H1 (cell line): ENCODE data around the gene PNMA6E. TPM values are rescaled to one million over a fixed set of nuclear protein-coding genes. Genes with fewer than 3 reads are reported as not detected.

ENCODE experiments used
- CTCF ChIA-PET: fragments of 300-600 bp; sonication (Branson Sonifier 250); formaldehyde crosslinking; loops from one replicate; lab custom pipeline; 2021; ENCODE audit not compliant: partially characterized antibody; lab: Charles Lee
- POLR2A ChIA-PET: fragments of 300-600 bp; sonication (Branson Sonifier 250); formaldehyde crosslinking; loops from one replicate; lab custom pipeline; 2021; ENCODE audit warnings: inconsistent platforms; ENCODE audit not compliant: partially characterized antibody; lab: Charles Lee
- DNase-seq, 2 experiments: peaks; one replicate each; pipeline versions ENCODE4 v3.0.0 to v3.0.0-alpha.2; 2010 to 2022; ENCODE audit warnings: low spot score in 2 of 2, low read depth in 1 of 2, mixed read lengths in 1 of 2
- FAIRE-seq: peaks from 2 replicates; lab custom pipeline; 2011; peaks lifted over from hg19 to GRCh38; lab: Jason Lieb, UNC
- H2AFZ ChIP-seq: 2 replicates; pipeline ENCODE4 v1.8.1; 2012; ENCODE audit warnings: low read length, inconsistent platforms
- H2AK5ac ChIP-seq: 2 replicates; pipeline ENCODE4 v1.6.1; 2013; ENCODE audit warnings: low read depth, low read length
- H2BK120ac ChIP-seq: replicated peaks from 2 replicates; pipeline ENCODE3; 2013; ENCODE audit warnings: low read depth, low read length, inconsistent platforms
- H2BK12ac ChIP-seq: 2 replicates; pipeline ENCODE4 v1.6.1; 2013; ENCODE audit warnings: low read depth, low read length
- H2BK15ac ChIP-seq: 2 replicates; pipeline ENCODE4 v1.6.1; 2013; ENCODE audit warnings: low read length
- H2BK20ac ChIP-seq: 2 replicates; pipeline ENCODE4 v1.6.1; 2013; ENCODE audit warnings: low read length
- H2BK5ac ChIP-seq: 2 replicates; pipeline ENCODE4 v1.6.1; 2013; ENCODE audit warnings: low read depth, low read length
- H3K14ac ChIP-seq: 2 replicates; pipeline ENCODE4 v1.6.1; 2013; ENCODE audit warnings: inconsistent platforms; ENCODE audit not compliant: insufficient read length
- H3K18ac ChIP-seq: 2 replicates; pipeline ENCODE4 v1.6.1; 2013; ENCODE audit warnings: low read length; ENCODE audit errors: extremely low read depth
- H3K23ac ChIP-seq: 2 replicates; pipeline ENCODE4 v1.6.1; 2013; ENCODE audit warnings: inconsistent platforms; ENCODE audit not compliant: insufficient read length
- H3K23me2 ChIP-seq: 2 replicates; pipeline ENCODE4 v1.6.1; 2013; ENCODE audit warnings: low read depth, low read length
- H3K27ac ChIP-seq: 2 replicates; pipeline ENCODE4 v1.6.1; 2011; ENCODE audit warnings: low read depth, low read length, inconsistent platforms
- H3K27me3 ChIP-seq, 4 experiments: replicated peaks in 1 of 4; 1 replicate in 1 of 4; 2 replicates in 3 of 4; pipeline versions ENCODE4 v1.6.1 to v1.8.1; 2011 to 2013; ENCODE audit warnings: low read length in 3 of 4, mild to moderate bottlenecking in 3 of 4, inconsistent platforms in 2 of 4, mixed read lengths in 2 of 4, moderate library complexity in 1 of 4; ENCODE audit not compliant: control insufficient read depth in 3 of 4, insufficient read depth in 3 of 4; ENCODE audit errors: extremely low read depth in 1 of 4
- H3K36me3 ChIP-seq, 4 experiments: 2 replicates each; pipeline versions ENCODE4 v1.6.1 to v1.8.1; 2011 to 2013; ENCODE audit warnings: mild to moderate bottlenecking in 4 of 4, low read length in 3 of 4, moderate library complexity in 2 of 4, control low read depth in 1 of 4, inconsistent platforms in 1 of 4; ENCODE audit not compliant: insufficient read depth in 4 of 4, control insufficient read depth in 2 of 4
- H3K4ac ChIP-seq: replicated peaks from 2 replicates; pipeline ENCODE3; 2013; ENCODE audit warnings: low read length, low read depth, mixed read lengths, inconsistent platforms; ENCODE audit not compliant: insufficient read length
- H3K4me1 ChIP-seq, 4 experiments: replicated peaks in 1 of 4; 1 replicate in 1 of 4; 2 replicates in 3 of 4; pipeline versions ENCODE4 v1.6.1 to v1.8.1; 2011 to 2013; ENCODE audit warnings: low read length in 3 of 4, inconsistent platforms in 2 of 4, mixed read lengths in 1 of 4; ENCODE audit not compliant: insufficient read depth in 4 of 4, control insufficient read depth in 3 of 4
- H3K4me2 ChIP-seq, 2 experiments: 2 replicates each; pipeline versions ENCODE4 v1.6.1 to v1.8.1; 2011 to 2013; ENCODE audit warnings: low read depth in 2 of 2, low read length in 2 of 2, control low read depth in 1 of 2, inconsistent platforms in 1 of 2, mild to moderate bottlenecking in 1 of 2; ENCODE audit not compliant: insufficient read depth in 1 of 2
- H3K4me3 ChIP-seq, 4 experiments: fragments of 200-600, 300-600 bp in 1 of 4; sonication (generic), shearing (Covaris generic), sonication (Bioruptor Twin) in 1 of 4; 2 replicates each; pipeline versions ENCODE4 v1.5.1 to v1.8.1; 2011 to 2016; ENCODE audit warnings: low read length in 4 of 4, low read depth in 3 of 4, control low read depth in 2 of 4, inconsistent platforms in 2 of 4, mild to moderate bottlenecking in 2 of 4, mixed read lengths in 1 of 4, moderate library complexity in 1 of 4; ENCODE audit not compliant: insufficient read depth in 2 of 4; ENCODE audit errors: extremely low read depth in 1 of 4
- H3K56ac ChIP-seq: replicated peaks from 2 replicates; pipeline ENCODE3; 2013; ENCODE audit warnings: low read depth, mild to moderate bottlenecking, mixed read lengths, low read length, inconsistent platforms; ENCODE audit not compliant: insufficient read length
- H3K79me1 ChIP-seq: 2 replicates; pipeline ENCODE4 v1.6.1; 2013; ENCODE audit warnings: low read depth, low read length, control low read depth
- H3K79me2 ChIP-seq, 2 experiments: 2 replicates each; pipeline versions ENCODE4 v1.6.1 to v1.8.1; 2012 to 2013; ENCODE audit warnings: low read length in 2 of 2, mild to moderate bottlenecking in 2 of 2, inconsistent platforms in 1 of 2; ENCODE audit not compliant: insufficient read depth in 2 of 2, control insufficient read depth in 1 of 2
- H3K9ac ChIP-seq, 4 experiments: replicated peaks in 1 of 4; 1 replicate in 1 of 4; 2 replicates in 3 of 4; pipeline versions ENCODE4 v1.6.1 to v1.8.1; 2011 to 2013; ENCODE audit warnings: low read depth in 3 of 4, low read length in 3 of 4, control low read depth in 2 of 4, mild to moderate bottlenecking in 2 of 4, moderate library complexity in 2 of 4, inconsistent platforms in 1 of 4; ENCODE audit errors: extremely low read depth in 1 of 4
- H3K9me3 ChIP-seq, 2 experiments: 2 replicates each; pipeline versions ENCODE4 v1.6.1 to v1.8.1; 2012 to 2013; ENCODE audit warnings: mild to moderate bottlenecking in 2 of 2, moderate library complexity in 2 of 2, control low read depth in 1 of 2, inconsistent platforms in 1 of 2, low read depth in 1 of 2, low read length in 1 of 2, mixed read lengths in 1 of 2; ENCODE audit not compliant: insufficient read depth in 2 of 2
- H4K20me1 ChIP-seq, 2 experiments: replicated peaks in 1 of 2; 2 replicates each; pipeline versions ENCODE3 to v1.8.1; 2011 to 2013; ENCODE audit warnings: inconsistent platforms in 2 of 2, low read length in 2 of 2, mild to moderate bottlenecking in 1 of 2; ENCODE audit not compliant: insufficient read depth in 2 of 2, control insufficient read depth in 1 of 2
- H4K5ac ChIP-seq: 2 replicates; pipeline ENCODE4 v1.6.1; 2013; ENCODE audit warnings: low read length, low read depth, mixed read lengths, inconsistent platforms; ENCODE audit not compliant: insufficient read length
- H4K8ac ChIP-seq: 2 replicates; pipeline ENCODE4 v1.8.0; 2013; ENCODE audit warnings: mild to moderate bottlenecking, moderate library complexity, low read length, inconsistent platforms; ENCODE audit not compliant: insufficient read depth; ENCODE audit errors: extremely low read depth
- H4K91ac ChIP-seq: replicated peaks from 2 replicates; pipeline ENCODE3; 2013; ENCODE audit warnings: low read length, mixed read lengths, inconsistent platforms; ENCODE audit not compliant: insufficient read length
- ATF3 ChIP-seq: IDR thresholded peaks from 2 replicates; pipeline ENCODE4 v1.6.1; 2011; ENCODE audit warnings: low read depth, mild to moderate bottlenecking, low read length; ENCODE audit not compliant: insufficient read depth
- RNF2 ChIP-seq: fragments of 200-900, 300-1000 bp; sonication (generic); IDR thresholded peaks from 2 replicates; pipeline ENCODE4 v1.7.1; 2016; ENCODE audit warnings: borderline replicate concordance, low read depth, mild to moderate bottlenecking, antibody characterized with exemption, low read length; ENCODE audit not compliant: poor library complexity, severe bottlenecking; ENCODE audit errors: missing control alignments
- WGBS, 2 experiments: shearing (Covaris generic) in 1 of 2; methylation state at CpG; one replicate each; pipeline versions ENCODE4 v1.1.6 to v1.1.7; 2013 to 2015; ENCODE audit warnings: low lambda C conversion rate in 2 of 2, mixed read lengths in 2 of 2, inconsistent platforms in 1 of 2, low coverage in 1 of 2, missing lambda C conversion rate in 1 of 2; ENCODE audit not compliant: insufficient replicate concordance in 2 of 2, insufficient coverage in 1 of 2, insufficient read length in 1 of 2; ENCODE audit errors: extremely low coverage in 1 of 2, missing lambda C conversion rate in 1 of 2; 5-methylcytosine and 5-hydroxymethylcytosine counted together
- polyA plus RNA-seq, 7 experiments: library from polyadenylated mRNA; depleted of rRNA in 3 of 7; stranded (reverse) in 5 of 7; unstranded in 2 of 7; fragments of >200 nt in 5 of 7; fragments of 200-250 nt in 2 of 7; gene quantifications; 1 replicate in 5 of 7; 2 replicates in 1 of 7; 4 replicates in 1 of 7; pipeline versions ENCODE4 v1.2.1 to v1.2.3, GENCODE V29; 2011 to 2013; ENCODE audit warnings: missing spikeins in 2 of 7, mixed read lengths in 2 of 7
- total RNA-seq: library from RNA; stranded (reverse); fragmentation: NEBNext Ultra II Directional; extraction: Animal tissue kit (Norgen Biotek cat#: 25700); gene quantifications from 2 replicates; pipeline ENCODE4 v1.2.1, GENCODE V29; 2021

PNMA6E gene
- total and polyA plus RNA-seq, 2 of the 8 experiments (the other 6 are each of a cell fraction or from before 2014, with no cell fraction given) = not detected

- H3K9me3 ChIP-seq = no peaks in the 10 kb centered on the region
- H3K27ac ChIP-seq = no peak overlapping the region
Observed at GRCh38 chrX:153349952-153350351, 51.2 kb downstream of the PNMA6E start.

More at GRCh38 chrX:153349952-153350351, 51.2 kb downstream of the PNMA6E start:
- Histone ChIP-seq H4K5ac (no peak overlapping the region), H3K56ac (no peak overlapping the region), H2BK5ac (no peak overlapping the region), H3K9ac (no peak overlapping the region), H3K79me2 (no peaks in the 10 kb centered on the region), H2BK20ac (no peak overlapping the region), H3K14ac (no peak overlapping the region), H4K8ac (no peak overlapping the region), H2BK120ac (no peak overlapping the region), H3K18ac (no peak overlapping the region), H4K91ac (no peak overlapping the region), H2BK15ac (no peak overlapping the region), H2AK5ac (no peak overlapping the region), H2BK12ac (no peak overlapping the region), H3K4me2 (no peak overlapping the region), H3K23ac (no peak overlapping the region), H3K36me3 (peaks cover 0 to 19% (median 6%) of the 10 kb centered on the region in 4 experiments; a peak in 5 of 8 replicates), H2AFZ (no peak overlapping the region), H3K4ac (no peak overlapping the region), H3K23me2 (no peaks in the 10 kb centered on the region), H3K4me3 (no peak overlapping the region), H4K20me1 (no peaks in the 10 kb centered on the region), H3K4me1 (peaks cover 0 to 2% (median 0%) of the 10 kb centered on the region in 4 experiments; a peak in 1 of 7 replicates), H3K79me1 (no peaks in the 10 kb centered on the region), H3K27me3 (no peaks in the 10 kb centered on the region)
- POLR2A ChIA-PET = interaction anchor here (2.1 kb wide), 1 partner anchor 12 kb away, joined by 9 read pairs; no protein-coding TSS in a partner anchor
- TF ChIP-seq ATF3 = no peak
- no peak for TF ChIP-seq RNF2
- DNase-seq (no peak), FAIRE-seq (no peak)
- 87% methylated on average over 5 of the region's 5 CpGs; no CpG with 5 or more reads in 1 of the 2 experiments for WGBS, 2 experiments
- CTCF ChIA-PET = interaction anchor here (1.0 to 1.1 kb wide), 2 partner anchors 15 to 390 kb away, joined by 3 to 4 read pairs; partner anchors contain the start of gene ZNF275
